ENCODE data around the gene TAT.
"Not testable (repeated sequence)": the region's sequence is repeated elsewhere in the genome, so short reads cannot be mapped to it uniquely, and the experiment has no call there.

Gene TAT

DNA sequence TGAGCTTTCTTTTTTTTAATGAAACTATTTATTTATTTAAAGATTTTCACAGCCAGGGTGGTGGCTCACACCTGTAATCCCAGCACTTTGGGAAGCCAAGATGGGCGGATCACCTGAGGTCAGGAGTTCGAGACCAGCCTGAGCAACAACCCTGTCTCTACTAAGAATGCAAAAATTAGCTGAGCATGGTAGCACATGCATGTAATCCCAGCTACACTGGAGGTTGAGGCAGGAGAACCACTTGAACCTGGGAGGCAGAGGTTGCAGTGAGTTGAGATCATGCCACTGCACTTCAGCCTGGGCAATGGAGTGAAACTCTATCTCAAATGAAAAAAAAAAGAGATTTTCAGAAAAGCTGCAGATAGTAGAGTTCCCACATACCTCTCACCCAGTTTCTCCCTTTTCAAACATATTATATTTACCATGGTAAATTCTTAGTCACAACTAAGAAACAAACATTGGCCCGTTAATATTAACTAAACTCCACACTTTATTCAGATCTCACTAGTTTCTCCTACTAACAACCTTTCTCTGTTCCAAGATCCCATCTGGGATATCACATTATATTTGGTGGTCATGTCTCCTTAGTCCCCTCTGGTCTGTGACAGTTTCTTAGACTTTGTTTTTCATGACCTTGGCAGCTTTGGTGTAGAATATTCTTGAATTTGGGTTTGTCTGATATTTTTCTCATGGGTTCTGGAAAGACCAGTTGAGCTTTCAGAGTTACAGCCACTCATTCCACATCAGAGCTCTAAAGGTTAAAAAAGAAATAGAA lies 7.8 kb upstream of the TAT start:
- no peak for DNase-seq (ENCODE audit: low spot score)

GRCh38 chr16:71582553-71582848 lies 5.6 kb upstream of the TAT start:
- not testable (repeated sequence) for DNase-seq (ENCODE audit: low spot score)

DNA sequence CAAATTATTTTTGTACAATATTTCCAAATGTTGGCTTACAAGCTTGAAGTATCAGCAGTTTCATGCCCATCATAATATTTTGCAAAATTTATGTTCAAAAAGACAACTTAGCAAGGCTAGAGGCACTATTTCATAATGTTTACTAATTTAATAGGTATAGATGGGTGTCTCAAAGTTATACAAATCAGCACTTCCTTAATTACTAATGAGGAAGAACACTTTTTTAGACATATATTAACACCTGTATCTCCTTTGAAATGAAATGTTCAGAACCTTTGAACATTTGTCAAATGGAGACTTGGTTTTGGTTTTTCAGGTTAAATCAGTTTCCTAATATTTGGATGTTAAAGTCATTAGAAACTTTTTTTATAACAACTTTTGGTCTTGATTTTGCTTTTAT lies 2.2 kb downstream of the TAT start:
- no peak for DNase-seq (ENCODE audit: low spot score)

DNA sequence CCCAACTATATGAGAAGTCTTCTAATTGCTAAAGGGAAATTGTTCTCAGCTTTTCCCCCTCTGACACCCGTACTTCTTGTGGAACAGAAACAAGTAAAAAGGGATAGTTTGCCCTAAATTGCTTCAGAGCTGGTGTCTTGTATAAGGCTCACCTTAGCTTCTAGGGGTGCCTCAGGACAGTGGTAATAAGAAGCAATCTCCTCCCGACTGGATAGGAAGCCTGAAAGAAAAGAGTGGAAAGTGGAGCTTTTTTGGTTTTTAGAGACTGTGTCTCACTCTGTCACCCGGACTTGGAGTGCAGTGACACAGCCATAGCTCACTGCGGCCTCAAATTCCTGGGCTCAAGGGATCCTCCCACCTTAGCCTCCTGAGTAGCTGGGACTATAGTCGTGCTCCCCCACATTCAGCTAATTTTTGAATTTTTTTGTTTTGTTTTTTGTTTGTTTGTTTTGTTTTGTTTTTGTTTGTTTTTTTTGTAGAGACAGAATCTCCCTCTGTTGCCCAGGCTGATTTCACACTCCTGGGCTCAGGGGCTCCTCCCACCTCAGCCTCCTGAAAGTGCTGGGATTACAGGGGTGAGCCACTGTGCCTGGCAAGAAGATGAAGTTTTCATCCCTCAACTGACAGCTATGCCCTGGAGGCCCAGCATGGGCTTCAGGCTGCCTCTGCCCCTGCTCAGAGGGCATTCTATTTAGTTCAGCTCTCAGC lies 3.4 kb downstream of the TAT start:
- no peak for DNase-seq (ENCODE audit: low spot score)

DNA sequence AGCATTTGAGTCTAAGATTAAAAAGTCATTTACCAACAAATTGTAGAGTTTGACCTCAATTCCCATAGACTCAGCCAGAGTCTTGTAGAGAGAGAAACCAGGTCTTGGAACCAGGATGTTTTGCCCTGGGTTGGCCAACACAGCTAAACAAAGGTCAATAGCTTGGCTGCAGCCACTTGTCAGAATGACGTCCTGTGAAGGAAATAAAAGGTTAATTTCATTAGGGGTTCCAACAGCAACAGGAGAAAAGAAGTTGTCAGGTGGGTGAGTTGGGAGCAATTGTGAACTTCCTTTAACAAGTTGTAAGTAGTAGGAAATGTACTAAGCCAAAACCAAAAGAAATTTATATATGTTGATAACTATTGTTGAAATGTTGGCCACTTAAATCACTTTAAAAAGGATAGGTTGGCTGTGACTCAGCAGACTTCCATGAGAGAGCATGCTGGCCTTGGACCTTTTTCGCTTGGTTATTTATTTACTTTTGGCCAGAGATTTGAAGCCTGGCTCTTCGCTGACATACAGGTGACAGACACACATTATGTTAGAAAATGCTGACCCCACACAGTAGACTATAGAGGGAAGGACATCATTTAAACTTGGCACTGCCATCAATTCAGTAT lies 4.3 kb downstream of the TAT start:
- DNase-seq (ENCODE audit: low spot score), result no peak

DNA sequence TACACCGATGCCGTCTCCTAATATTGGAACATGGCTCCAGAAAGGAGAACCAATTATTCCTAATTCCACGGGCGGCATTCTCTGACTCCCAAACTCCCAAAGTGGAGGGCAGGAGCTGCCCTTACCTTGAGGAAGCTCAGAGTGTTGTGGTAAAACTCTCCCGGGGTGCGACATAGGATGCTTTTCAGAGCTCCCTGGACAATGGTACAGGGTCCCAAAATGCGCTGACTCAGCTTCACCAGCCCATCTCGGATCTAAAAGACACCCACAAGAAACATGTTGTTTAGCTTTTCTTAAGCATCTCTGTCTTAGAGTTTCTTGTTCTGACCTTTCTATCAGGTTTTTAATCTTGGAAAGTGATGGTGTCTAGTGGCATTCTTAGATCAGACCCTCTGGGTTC lies 6.7 kb downstream of the TAT start:
- no peak for DNase-seq (ENCODE audit: low spot score)

- no peak for DNase-seq (ENCODE audit: low spot score)
These were observed 7.3 kb downstream of the TAT start for GRCh38 chr16:71569621-71570020.

GRCh38 chr16:71568551-71568950 lies 8.3 kb downstream of the TAT start:
- no peak for DNase-seq (ENCODE audit: low spot score)

- no peak for DNase-seq (ENCODE audit: low spot score)
These were observed 9.0 kb downstream of the TAT start for GRCh38 chr16:71567931-71568330.

DNA sequence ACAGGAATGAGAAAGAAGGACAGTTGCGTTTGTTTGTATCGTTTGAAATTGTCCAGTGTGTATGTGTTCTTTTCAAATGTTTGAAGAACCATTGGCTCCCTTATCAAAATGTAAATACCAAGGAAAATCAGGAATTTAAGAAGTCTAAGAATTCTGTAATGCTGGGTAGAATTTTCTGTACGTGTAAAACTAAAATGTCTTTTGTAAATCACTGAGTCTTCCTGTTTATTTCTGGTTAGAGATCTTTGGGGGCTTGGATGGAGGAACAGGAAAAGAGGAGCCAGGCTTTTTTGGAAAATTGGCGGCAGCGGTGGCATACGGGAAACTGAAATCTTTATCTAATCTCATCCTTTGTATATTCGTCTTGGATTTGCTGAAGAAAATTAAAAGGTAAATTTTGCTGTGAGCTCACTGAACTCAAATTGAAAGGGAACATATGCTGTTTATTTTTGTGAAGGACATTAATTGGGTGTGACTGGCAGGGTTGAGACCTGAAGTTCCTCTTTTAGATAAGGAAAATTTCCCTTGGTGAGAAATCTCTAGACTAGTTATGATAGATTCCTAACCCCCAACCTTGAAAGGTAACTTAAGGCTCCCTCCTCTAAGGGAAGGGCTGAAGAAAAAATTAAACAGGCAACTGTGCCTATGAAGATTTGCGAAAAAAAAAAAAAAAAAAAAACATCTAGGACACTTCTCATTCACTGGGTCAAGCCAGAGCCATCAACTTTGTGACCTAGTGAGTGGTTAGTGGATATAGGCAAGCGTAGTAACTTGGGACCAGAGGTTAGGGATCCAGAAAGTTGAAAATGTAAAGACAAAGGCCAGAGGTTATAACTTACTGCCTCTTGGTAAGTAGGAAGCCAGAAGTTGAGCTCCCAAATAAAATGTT lies 10.8 kb downstream of the TAT start:
- DNase-seq (ENCODE audit: low spot score), result no peak

- DNase-seq (ENCODE audit: low spot score), result no peak
These were observed 12.4 kb downstream of the TAT start for GRCh38 chr16:71564335-71564967.

GRCh38 chr16:71562552-71562951 lies 14.3 kb downstream of the TAT start:
- DNase-seq (ENCODE audit: low spot score), result no peak

- not testable (repeated sequence) for DNase-seq (ENCODE audit: low spot score)
These were observed 15.0 kb downstream of the TAT start for GRCh38 chr16:71561886-71562285.

GRCh38 chr16:71559855-71560254 lies 17.0 kb downstream of the TAT start:
- no peak for DNase-seq (ENCODE audit: low spot score)

DNA sequence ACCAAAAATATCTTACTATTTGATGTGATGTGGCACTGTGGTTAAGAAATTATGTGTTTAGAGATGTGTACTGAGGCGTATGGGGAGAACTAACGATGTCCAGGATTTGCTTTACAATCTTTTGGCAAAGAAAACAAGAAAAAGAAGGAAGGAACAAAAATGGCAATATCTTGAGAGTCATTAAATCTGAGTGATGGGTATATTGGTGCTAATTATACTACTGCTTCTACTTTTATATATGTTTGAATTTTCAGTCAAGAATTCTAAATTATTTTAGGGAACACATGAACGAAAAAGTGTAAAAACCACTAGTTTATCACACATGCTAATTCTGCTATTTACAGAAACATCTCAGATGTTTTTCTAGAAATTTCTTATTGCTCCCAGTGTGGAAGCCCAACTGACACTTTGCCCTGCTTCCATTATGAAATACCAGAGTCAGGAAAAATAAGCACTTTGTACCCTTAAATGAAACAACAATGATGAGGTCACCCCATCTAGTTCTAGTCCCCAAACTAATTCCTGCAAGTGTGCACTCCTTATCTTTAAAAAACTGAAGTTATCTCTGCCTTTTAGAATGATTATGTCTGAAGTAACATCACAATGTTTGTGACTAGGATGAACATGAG lies 18.8 kb downstream of the TAT start:
- DNase-seq (ENCODE audit: low spot score), result no peak

GRCh38 chr16:71557299-71557698 lies 19.6 kb downstream of the TAT start:
- no peak for DNase-seq (ENCODE audit: low spot score)

- no peak for DNase-seq (ENCODE audit: low spot score)
These were observed 21.5 kb downstream of the TAT start for GRCh38 chr16:71555230-71555891.

DNA sequence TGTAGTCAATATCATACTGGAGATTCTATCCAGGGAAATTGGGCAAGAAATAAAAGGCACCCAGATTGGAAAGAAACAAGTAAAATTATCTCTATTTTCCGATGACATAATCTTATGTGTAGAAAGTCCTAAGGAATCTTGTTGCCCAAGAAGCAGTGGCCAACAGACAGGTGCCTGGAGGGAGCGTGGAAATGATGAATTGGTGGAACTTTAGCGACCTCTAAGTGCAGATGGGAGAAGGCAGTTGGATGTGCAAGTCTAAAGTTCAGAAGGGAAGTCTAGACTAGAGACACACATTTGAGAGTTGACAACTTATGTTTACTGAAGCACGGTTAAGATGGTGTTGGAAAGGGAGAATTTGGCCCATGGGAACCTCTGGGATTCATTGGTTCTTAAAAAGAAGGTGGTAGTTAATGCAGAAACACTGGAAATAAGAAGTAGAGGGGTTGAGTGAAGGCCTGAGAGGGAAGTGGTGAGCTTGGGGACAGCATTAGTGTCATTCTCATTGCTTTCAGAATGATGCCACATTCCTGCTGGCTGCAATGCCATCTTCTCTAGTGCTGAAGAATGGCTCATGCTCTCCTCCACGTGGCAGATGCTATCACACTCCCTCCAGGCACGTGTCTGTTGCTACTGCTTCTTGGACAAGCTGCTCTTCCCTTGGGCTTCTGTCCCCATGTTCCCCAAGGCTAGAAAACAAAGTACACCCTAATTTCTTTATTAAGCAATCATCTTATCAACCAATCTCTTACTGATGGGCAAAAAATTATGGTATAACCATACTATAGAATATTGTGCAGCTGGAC lies 24.0 kb downstream of the TAT start:
- no peak for DNase-seq (ENCODE audit: low spot score)

DNA sequence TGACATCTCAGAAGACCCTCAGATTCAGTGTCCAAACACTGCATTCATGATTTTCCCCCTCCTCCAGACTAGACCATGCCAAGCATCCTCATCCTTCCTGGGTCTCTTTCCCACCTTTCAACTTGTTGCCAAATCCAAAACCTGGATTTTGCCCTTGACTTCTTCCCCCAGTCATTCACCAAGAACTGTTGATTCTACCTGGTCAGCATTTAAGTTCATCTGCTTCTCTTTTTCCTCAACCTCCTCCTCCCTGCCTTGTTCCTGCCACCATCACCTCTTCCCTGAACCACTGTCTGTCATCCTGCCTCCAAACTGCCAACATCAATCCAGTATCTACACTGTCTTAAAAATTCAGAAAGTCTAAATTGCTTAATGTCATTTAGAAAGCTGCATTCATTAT lies 29.7 kb downstream of the TAT start:
- DNase-seq (ENCODE audit: low spot score), result no peak

GRCh38 chr16:71542377-71542776 lies 34.5 kb downstream of the TAT start:
- DNase-seq (ENCODE audit: low spot score), result peak; percentile 7
